Cardiac muscle cell (in vitro differentiated cells and primary cell): ENCODE data around the gene CDCA3. TPM values are rescaled to one million over a fixed set of nuclear protein-coding genes. Genes with fewer than 3 reads are reported as not detected.
A peak's percentile ranks its signal among the peaks of the same experiment; 100 is the strongest.

Source experiments
- DNase-seq, 2 donors: peaks; one replicate each; pipeline versions ENCODE4 v3.0.0 to v3.0.0-alpha.2; 2010 to 2017; ENCODE audit warnings: low read depth in 1 of 2, low spot score in 1 of 2
- H3K27ac ChIP-seq: fragments of 200-600 bp; sonication (generic); 2 replicates; pipeline ENCODE4 v1.5.1; 2016
- H3K27me3 ChIP-seq: fragments of 200-600 bp; sonication (generic); 2 replicates; pipeline ENCODE4 v1.6.0; 2016; ENCODE audit warnings: control low read depth
- H3K36me3 ChIP-seq: fragments of 200-600 bp; sonication (generic); 2 replicates; pipeline ENCODE4 v1.5.1; 2016; ENCODE audit warnings: control low read depth
- H3K4me1 ChIP-seq: fragments of 200-600 bp; sonication (generic); 2 replicates; pipeline ENCODE4 v1.8.1; 2017; ENCODE audit warnings: low read depth, mild to moderate bottlenecking, mixed run types
- H3K4me3 ChIP-seq: fragments of 200-600 bp; sonication (generic); 2 replicates; pipeline ENCODE4 v1.5.1; 2016; ENCODE audit warnings: mild to moderate bottlenecking
- H3K9me3 ChIP-seq: fragments of 200-600 bp; sonication (generic); 2 replicates; pipeline ENCODE4 v1.5.1; 2017; ENCODE audit warnings: low read depth, mild to moderate bottlenecking, control low read depth
- polyA plus RNA-seq: library from polyadenylated mRNA; unstranded; fragments of >200 nt; fragmentation: Nextera tagmentation; extraction: Ambion mirVana; gene quantifications from 2 replicates; pipeline ENCODE4 v1.2.1, GENCODE V29; 2016
- total RNA-seq: library from RNA; depleted of rRNA; stranded (reverse); fragments of >200 nt; gene quantifications from 2 replicates; pipeline ENCODE4 v1.2.3, GENCODE V29; 2016
- TF ChIP-seq, protein P1 (sequence below): IDR thresholded peaks from 2 replicates; pipeline ENCODE4 v1.5.1; 2012; ENCODE audit warnings: low read depth, mild to moderate bottlenecking, low read length

CDCA3 gene
- total and polyA plus RNA-seq, 2 experiments from 2014 or later = 10.4 to 42.8 TPM

DNA sequence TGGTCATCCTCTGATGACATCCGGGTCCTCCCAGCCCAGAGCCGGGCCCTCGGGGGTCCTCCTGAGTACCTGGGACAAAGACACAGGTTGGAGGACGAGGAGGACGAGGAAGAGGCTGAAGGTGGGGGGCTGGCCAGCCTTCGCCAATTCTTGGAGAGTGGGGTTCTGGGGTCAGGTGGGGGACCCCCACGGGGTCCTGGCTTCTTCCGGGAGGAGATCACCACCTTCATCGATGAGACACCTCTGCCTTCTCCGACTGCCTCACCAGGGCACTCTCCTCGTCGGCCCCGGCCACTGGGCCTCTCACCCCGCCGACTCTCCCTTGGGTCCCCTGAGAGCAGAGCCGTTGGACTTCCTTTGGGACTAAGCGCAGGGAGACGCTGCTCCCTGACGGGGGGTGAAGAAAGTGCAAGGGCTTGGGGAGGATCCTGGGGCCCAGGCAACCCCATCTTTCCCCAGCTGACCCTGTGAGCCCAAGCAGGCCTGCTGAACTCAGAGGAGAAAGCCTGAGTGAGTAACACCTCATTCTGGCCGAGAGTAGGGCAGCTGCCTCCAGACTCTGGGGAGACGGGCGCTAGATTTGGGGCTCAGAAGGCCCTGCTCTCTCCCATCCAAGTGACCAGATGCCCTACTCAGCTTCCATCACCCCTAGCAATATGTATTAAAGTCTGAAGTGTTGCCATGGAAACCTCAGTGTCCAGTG, 24.2 kb downstream of the CDCA3 start:
- H3K4me1 ChIP-seq = peaks cover 17% of the 10 kb centered on the region
- no peaks in the 10 kb centered on the region for H3K9me3 ChIP-seq
- H3K27ac ChIP-seq = peak overlapping the region; percentile 49
- H3K36me3 ChIP-seq = peaks cover 9% of the 10 kb centered on the region
- H3K4me3 ChIP-seq = no peak overlapping the region
- no peaks in the 10 kb centered on the region for H3K27me3 ChIP-seq
- TF ChIP-seq, protein P1, sequence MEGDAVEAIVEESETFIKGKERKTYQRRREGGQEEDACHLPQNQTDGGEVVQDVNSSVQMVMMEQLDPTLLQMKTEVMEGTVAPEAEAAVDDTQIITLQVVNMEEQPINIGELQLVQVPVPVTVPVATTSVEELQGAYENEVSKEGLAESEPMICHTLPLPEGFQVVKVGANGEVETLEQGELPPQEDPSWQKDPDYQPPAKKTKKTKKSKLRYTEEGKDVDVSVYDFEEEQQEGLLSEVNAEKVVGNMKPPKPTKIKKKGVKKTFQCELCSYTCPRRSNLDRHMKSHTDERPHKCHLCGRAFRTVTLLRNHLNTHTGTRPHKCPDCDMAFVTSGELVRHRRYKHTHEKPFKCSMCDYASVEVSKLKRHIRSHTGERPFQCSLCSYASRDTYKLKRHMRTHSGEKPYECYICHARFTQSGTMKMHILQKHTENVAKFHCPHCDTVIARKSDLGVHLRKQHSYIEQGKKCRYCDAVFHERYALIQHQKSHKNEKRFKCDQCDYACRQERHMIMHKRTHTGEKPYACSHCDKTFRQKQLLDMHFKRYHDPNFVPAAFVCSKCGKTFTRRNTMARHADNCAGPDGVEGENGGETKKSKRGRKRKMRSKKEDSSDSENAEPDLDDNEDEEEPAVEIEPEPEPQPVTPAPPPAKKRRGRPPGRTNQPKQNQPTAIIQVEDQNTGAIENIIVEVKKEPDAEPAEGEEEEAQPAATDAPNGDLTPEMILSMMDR = no peak
- DNase-seq = no peak

DNA sequence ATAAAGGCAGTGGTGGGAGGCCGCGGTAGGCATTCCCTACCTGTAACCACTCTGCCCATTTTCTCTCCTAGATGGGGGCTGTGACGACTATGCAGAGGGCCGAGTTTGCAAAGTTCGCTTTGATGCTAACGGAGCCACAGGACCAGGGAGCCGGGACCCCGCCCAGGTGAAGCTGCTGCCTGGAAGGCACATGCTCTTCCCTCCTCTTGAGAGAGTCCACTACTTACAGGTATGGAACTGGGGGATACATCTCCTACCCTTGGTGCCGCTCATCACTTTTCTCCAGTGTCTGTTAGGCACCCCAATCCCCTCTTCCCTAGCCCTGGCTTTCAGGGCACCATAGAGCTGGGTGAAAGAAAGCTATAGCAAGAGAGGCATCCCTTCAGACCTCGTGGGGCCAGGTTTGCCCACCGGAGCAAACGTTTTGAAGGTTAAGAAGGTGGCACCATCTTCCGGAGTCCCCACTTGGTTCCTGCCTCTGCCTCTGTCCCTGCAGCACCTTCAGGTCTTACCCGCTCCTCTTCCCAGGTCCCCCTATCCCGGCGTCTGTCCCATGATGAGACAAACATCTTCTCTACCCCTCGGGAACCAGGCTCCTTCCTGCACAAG, 24.9 kb downstream of the CDCA3 start:
- Histone ChIP-seq H3K27ac (no peak overlapping the region), H3K4me3 (no peak overlapping the region), H3K9me3 (no peaks in the 10 kb centered on the region), H3K27me3 (no peaks in the 10 kb centered on the region), H3K4me1 (peaks cover 18% of the 10 kb centered on the region), H3K36me3 (peaks cover 6% of the 10 kb centered on the region)
- no peak for DNase-seq
- TF ChIP-seq, protein P1 = no peak

- peak; percentile 86 to 89 for DNase-seq
- H3K36me3 ChIP-seq = peaks cover under 1% of the 10 kb centered on the region
- H3K9me3 ChIP-seq = no peaks in the 10 kb centered on the region
- H3K27ac ChIP-seq = no peak overlapping the region
- TF ChIP-seq, protein P1 = peak; percentile 91
- no peak overlapping the region for H3K4me3 ChIP-seq
- no peaks in the 10 kb centered on the region for H3K27me3 ChIP-seq
- peaks cover 23% of the 10 kb centered on the region for H3K4me1 ChIP-seq
Measured at GRCh38 chr12:6825398-6826124, 25.5 kb downstream of the CDCA3 start.

DNA sequence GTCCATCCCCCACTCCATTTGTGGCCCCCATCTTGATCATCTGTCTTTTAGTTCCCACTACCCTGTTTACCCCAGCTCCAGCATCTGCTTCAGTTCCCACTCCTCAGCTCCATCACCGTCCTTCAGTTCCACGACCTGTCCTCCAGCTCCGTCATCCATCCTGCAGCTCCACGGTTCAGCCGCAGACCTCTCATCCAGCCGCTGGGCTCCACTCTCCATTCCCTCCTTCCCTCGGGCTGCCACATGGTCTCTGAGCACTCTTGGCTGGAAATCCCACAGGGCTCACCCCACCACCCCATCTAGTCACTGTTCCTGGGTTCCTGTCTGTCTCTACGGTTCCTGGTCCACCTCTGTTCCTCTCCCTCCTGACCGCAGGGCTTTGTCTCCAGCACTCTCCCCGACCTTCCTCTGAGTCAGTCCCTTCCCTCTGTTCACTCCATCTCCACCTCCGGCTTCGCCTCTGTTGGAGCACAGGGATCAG, 26.1 kb downstream of the CDCA3 start:
- Histone ChIP-seq H3K9me3 (no peaks in the 10 kb centered on the region), H3K4me3 (no peak overlapping the region), H3K27me3 (no peaks in the 10 kb centered on the region), H3K4me1 (peaks cover 29% of the 10 kb centered on the region), H3K36me3 (no peaks in the 10 kb centered on the region), H3K27ac (no peak overlapping the region)
- TF ChIP-seq, protein P1 = no peak
- peak in 1 of 2 donors; percentile 37 for DNase-seq

DNA sequence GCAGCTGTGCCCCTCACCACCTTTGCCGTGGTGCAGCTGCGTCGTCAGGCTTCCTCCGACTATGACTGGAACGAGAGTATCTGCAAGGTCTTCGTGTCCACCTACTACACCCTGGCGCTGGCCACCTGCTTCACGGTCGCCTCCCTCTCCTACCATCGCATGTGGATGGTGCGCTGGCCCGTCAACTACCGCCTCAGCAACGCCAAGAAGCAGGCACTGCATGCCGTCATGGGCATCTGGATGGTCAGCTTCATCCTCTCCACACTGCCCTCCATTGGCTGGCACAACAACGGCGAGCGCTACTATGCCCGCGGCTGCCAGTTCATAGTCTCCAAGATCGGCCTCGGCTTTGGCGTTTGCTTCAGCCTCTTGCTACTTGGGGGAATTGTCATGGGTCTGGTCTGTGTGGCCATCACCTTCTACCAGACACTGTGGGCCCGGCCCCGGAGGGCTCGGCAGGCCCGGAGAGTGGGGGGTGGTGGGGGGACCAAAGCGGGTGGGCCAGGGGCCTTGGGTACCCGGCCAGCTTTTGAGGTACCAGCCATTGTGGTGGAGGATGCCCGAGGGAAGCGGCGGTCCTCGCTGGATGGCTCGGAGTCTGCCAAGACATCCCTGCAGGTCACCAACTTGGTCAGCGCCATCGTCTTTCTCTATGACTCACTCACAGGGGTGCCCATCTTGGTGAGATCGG, 26.9 kb downstream of the CDCA3 start:
- H3K4me1 ChIP-seq = peaks cover 29% of the 10 kb centered on the region
- H3K27me3 ChIP-seq = no peaks in the 10 kb centered on the region
- TF ChIP-seq, protein P1 = no peak
- H3K27ac ChIP-seq = no peak overlapping the region
- no peaks in the 10 kb centered on the region for H3K9me3 ChIP-seq
- no peak overlapping the region for H3K4me3 ChIP-seq
- no peak for DNase-seq
- H3K36me3 ChIP-seq = no peaks in the 10 kb centered on the region
